Testis (tissue), 2 donors: Measurements from ENCODE around the gene GDF11.

Experiments
- POLR2A ChIP-seq: fragments of 450-650 bp; IDR thresholded peaks from one replicate; pipeline ENCODE4 v1.6.1; 2017; ENCODE audit warnings: antibody characterized with exemption, mild to moderate bottlenecking, moderate library complexity
- TF ChIP-seq, protein P1 (sequence below), 3 experiments: fragments of 450-650 bp in 2 of 3; fragments of 200-600 bp in 1 of 3; sonication (generic) in 1 of 3; IDR thresholded peaks; one replicate each; pipeline ENCODE4 v1.5.1; 2016 to 2019; ENCODE audit warnings: antibody characterized with exemption in 3 of 3, mild to moderate bottlenecking in 2 of 3, moderate library complexity in 1 of 3

DNA sequence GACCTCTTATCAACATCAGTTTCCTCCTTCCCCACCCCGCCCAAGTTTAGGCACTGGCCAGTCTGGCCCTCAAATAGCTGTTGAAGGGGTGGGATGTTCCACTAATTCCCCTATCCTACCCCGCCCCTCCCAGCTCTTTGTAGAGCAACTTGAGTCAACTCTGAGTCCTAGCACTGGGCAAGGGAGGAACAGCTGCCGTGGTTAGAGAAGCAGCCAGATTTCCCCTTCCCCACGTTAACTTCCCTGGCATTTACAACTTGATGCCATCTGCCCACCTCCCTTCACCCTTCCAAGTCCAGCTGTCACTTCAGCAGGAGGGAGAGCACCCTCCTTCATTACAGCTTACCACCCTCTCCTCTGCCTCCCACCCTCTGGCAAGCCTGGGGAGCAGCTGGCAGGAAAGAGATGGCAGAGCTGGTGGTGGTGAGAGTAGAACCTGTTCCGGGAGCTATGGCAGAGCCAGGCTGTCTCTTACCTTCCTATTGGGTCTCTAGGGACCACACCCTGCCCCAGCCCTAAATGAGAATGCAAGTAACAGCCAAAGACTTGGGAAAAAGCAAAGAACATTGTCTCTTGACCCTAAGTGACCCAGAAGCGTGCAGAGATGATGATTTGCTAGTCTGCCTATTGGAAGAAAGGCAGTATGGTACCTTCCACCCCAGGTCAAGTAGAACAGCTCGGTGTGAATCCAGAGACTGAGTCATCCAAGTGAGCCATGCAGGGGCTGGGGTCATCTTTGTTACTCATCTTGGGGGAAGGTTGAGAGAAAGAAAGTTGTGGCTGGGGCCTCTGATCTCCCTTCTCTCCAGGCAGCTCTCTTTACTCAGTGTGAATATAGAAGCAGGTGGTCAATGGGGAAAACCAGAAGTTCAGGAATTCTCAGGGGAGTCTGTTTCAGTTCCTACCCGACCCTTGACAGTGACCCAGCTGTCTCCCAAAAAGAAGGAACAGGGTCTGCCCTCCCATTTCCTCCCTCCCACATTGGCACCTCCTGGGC lies 25.6 kb upstream of the GDF11 start:
- TF ChIP-seq, protein P1, sequence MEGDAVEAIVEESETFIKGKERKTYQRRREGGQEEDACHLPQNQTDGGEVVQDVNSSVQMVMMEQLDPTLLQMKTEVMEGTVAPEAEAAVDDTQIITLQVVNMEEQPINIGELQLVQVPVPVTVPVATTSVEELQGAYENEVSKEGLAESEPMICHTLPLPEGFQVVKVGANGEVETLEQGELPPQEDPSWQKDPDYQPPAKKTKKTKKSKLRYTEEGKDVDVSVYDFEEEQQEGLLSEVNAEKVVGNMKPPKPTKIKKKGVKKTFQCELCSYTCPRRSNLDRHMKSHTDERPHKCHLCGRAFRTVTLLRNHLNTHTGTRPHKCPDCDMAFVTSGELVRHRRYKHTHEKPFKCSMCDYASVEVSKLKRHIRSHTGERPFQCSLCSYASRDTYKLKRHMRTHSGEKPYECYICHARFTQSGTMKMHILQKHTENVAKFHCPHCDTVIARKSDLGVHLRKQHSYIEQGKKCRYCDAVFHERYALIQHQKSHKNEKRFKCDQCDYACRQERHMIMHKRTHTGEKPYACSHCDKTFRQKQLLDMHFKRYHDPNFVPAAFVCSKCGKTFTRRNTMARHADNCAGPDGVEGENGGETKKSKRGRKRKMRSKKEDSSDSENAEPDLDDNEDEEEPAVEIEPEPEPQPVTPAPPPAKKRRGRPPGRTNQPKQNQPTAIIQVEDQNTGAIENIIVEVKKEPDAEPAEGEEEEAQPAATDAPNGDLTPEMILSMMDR (IDR thresholded peaks at IDR 0.05) = no peak
- TF ChIP-seq POLR2A = no peak
